Smooth muscle cell (in vitro differentiated cells): ENCODE data around the gene MMD. TPM values are rescaled to one million over a fixed set of nuclear protein-coding genes. Genes with fewer than 3 reads are reported as not detected.

ENCODE experiments used
- DNase-seq: peaks from one replicate; lab custom pipeline; 2025; ENCODE audit not compliant: unreplicated experiment; lab: John Stamatoyannopoulos, UW
- H2AFZ ChIP-seq: fragments of 200-600 bp; sonication (generic); 2 replicates; pipeline ENCODE4 v1.6.0; 2016; ENCODE audit warnings: antibody characterized with exemption, low read depth, mild to moderate bottlenecking
- H3F3A ChIP-seq: fragments of 200-600 bp; sonication (generic); 2 replicates; pipeline ENCODE4 v1.6.0; 2017; ENCODE audit warnings: antibody characterized with exemption, low read depth
- H3K27ac ChIP-seq: fragments of 200-600 bp; sonication (generic); 2 replicates; pipeline ENCODE4 v1.5.1; 2016; ENCODE audit warnings: low read depth, mild to moderate bottlenecking
- H3K27me3 ChIP-seq: fragments of 200-600 bp; sonication (generic); 2 replicates; pipeline ENCODE4 v1.6.1; 2016; ENCODE audit warnings: low read depth, mild to moderate bottlenecking
- H3K36me3 ChIP-seq: fragments of 200-600 bp; sonication (generic); 2 replicates; pipeline ENCODE4 v1.5.1; 2016; ENCODE audit warnings: low read depth
- H3K4me1 ChIP-seq: fragments of 200-600 bp; sonication (generic); 2 replicates; pipeline ENCODE4 v1.5.1; 2016; ENCODE audit warnings: low read depth
- H3K4me2 ChIP-seq: fragments of 200-600 bp; sonication (generic); 2 replicates; pipeline ENCODE4 v1.6.0; 2016; ENCODE audit warnings: mild to moderate bottlenecking
- H3K4me3 ChIP-seq: fragments of 200-600 bp; sonication (generic); 2 replicates; pipeline ENCODE4 v1.5.1; 2016; ENCODE audit warnings: mild to moderate bottlenecking
- H3K79me2 ChIP-seq: fragments of 200-600 bp; sonication (generic); 2 replicates; pipeline ENCODE4 v1.6.0; 2016; ENCODE audit warnings: low read depth, mild to moderate bottlenecking
- H3K9ac ChIP-seq: fragments of 200-600 bp; sonication (generic); 2 replicates; pipeline ENCODE4 v1.6.0; 2016; ENCODE audit warnings: low read depth
- H3K9me3 ChIP-seq: fragments of 200-600 bp; sonication (generic); replicated peaks from 2 replicates; pipeline ENCODE4 v1.5.1; 2016; ENCODE audit warnings: low read depth
- H4K20me1 ChIP-seq: fragments of 200-600 bp; sonication (generic); 2 replicates; pipeline ENCODE4 v1.6.0; 2016; ENCODE audit warnings: low read depth
- WGBS: methylation state at CpG from one replicate; pipeline ENCODE4 v1.1.7; 2016; ENCODE audit warnings: low lambda C conversion rate; 5-methylcytosine and 5-hydroxymethylcytosine counted together
- polyA plus RNA-seq: library from polyadenylated mRNA; unstranded; fragments of >200 nt; fragmentation: Nextera tagmentation; extraction: Ambion mirVana; gene quantifications from 2 replicates; pipeline ENCODE4 v1.2.1, GENCODE V29; 2016
- total RNA-seq: library from RNA; depleted of rRNA; stranded (reverse); fragments of >200 nt; gene quantifications from 2 replicates; pipeline ENCODE4 v1.2.3, GENCODE V29; 2014
- TF ChIP-seq, protein P1 (sequence below): fragments of 200-600 bp; sonication (generic); IDR thresholded peaks from 2 replicates; pipeline ENCODE4 v1.5.1; 2017; ENCODE audit warnings: borderline replicate concordance, mild to moderate bottlenecking, antibody characterized with exemption; ENCODE audit not compliant: insufficient read depth, poor library complexity, severe bottlenecking

Gene MMD
- total and polyA plus RNA-seq, 2 experiments from 2014 or later: 18.0 to 19.6 TPM

DNA sequence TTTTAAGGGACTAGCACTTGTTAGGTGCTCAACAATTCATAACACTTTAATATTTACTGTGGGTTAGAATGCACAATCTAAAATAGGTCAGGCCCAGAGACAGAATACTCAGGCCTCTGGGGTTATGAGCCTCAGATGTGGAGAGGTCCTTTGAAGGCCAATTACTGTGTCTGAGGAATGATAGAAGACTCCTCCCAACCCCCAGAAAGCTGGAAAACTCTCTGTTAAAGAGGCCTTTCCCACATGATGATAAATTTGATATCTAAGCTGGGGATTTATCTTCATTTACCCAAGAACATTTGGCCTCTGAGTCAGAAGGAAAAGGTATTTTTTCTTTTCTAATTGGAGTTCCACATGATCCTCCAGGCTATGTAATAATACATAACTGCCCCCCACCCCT is 41.1 kb upstream of the MMD start:
- no peak overlapping the region for H3K9ac ChIP-seq
- no peak overlapping the region for H2AFZ ChIP-seq
- H3K4me2 ChIP-seq: no peak overlapping the region
- no peak for DNase-seq
- no peaks in the 10 kb centered on the region for H3K4me1 ChIP-seq
- no peak overlapping the region for H3K4me3 ChIP-seq
- H4K20me1 ChIP-seq: no peaks in the 10 kb centered on the region
- H3K9me3 ChIP-seq: no peaks in the 10 kb centered on the region
- TF ChIP-seq, protein P1, sequence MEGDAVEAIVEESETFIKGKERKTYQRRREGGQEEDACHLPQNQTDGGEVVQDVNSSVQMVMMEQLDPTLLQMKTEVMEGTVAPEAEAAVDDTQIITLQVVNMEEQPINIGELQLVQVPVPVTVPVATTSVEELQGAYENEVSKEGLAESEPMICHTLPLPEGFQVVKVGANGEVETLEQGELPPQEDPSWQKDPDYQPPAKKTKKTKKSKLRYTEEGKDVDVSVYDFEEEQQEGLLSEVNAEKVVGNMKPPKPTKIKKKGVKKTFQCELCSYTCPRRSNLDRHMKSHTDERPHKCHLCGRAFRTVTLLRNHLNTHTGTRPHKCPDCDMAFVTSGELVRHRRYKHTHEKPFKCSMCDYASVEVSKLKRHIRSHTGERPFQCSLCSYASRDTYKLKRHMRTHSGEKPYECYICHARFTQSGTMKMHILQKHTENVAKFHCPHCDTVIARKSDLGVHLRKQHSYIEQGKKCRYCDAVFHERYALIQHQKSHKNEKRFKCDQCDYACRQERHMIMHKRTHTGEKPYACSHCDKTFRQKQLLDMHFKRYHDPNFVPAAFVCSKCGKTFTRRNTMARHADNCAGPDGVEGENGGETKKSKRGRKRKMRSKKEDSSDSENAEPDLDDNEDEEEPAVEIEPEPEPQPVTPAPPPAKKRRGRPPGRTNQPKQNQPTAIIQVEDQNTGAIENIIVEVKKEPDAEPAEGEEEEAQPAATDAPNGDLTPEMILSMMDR: no peak
- no peak overlapping the region for H3K27ac ChIP-seq
- no peaks in the 10 kb centered on the region for H3K79me2 ChIP-seq
- H3K27me3 ChIP-seq: no peaks in the 10 kb centered on the region
- H3K36me3 ChIP-seq: no peaks in the 10 kb centered on the region
- no peaks in the 10 kb centered on the region for H3F3A ChIP-seq

GRCh38 chr17:55462234-55462633 is 40.6 kb upstream of the MMD start:
- 87% methylated on average over 1 of the region's 1 CpG for WGBS
- no peak for DNase-seq
- Histone ChIP-seq H2AFZ (no peak overlapping the region), H3K36me3 (no peaks in the 10 kb centered on the region), H3K4me1 (no peaks in the 10 kb centered on the region), H3F3A (no peaks in the 10 kb centered on the region), H4K20me1 (no peaks in the 10 kb centered on the region), H3K9ac (no peak overlapping the region), H3K27me3 (no peaks in the 10 kb centered on the region), H3K4me3 (no peak overlapping the region), H3K4me2 (no peak overlapping the region), H3K27ac (no peak overlapping the region), H3K79me2 (no peaks in the 10 kb centered on the region), H3K9me3 (no peaks in the 10 kb centered on the region)
- TF ChIP-seq, protein P1: no peak

DNA sequence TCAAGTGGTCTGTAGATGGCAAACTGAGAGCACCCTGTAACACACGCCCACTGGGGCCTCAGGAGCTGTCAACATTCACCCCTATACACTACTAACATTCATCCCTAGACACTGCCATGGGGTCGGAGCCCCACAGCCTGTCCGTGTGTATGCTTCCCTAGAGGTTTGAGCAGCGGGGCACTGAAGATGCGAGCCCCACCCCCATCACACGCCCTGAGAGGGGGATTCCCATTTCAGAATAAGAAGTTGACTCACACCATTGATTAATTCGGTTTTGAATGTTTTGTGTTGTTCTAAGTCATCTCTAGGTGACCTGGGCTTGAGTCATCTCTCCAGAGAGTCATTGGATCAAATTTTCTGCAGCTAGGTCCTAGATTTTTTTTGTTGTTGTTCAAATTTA is 37.3 kb upstream of the MMD start:
- peaks cover 1% of the 10 kb centered on the region for H3F3A ChIP-seq
- H3K9ac ChIP-seq: no peak overlapping the region
- WGBS: 90% methylated on average over 7 of the region's 7 CpGs
- no peaks in the 10 kb centered on the region for H3K27me3 ChIP-seq
- no peak for DNase-seq
- H3K9me3 ChIP-seq: no peaks in the 10 kb centered on the region
- H3K79me2 ChIP-seq: no peaks in the 10 kb centered on the region
- TF ChIP-seq, protein P1: no peak
- H3K4me3 ChIP-seq: no peak overlapping the region
- H3K36me3 ChIP-seq: no peaks in the 10 kb centered on the region
- no peak overlapping the region for H2AFZ ChIP-seq
- H3K4me1 ChIP-seq: no peaks in the 10 kb centered on the region
- no peak overlapping the region for H3K27ac ChIP-seq
- H4K20me1 ChIP-seq: no peaks in the 10 kb centered on the region
- no peak overlapping the region for H3K4me2 ChIP-seq

DNA sequence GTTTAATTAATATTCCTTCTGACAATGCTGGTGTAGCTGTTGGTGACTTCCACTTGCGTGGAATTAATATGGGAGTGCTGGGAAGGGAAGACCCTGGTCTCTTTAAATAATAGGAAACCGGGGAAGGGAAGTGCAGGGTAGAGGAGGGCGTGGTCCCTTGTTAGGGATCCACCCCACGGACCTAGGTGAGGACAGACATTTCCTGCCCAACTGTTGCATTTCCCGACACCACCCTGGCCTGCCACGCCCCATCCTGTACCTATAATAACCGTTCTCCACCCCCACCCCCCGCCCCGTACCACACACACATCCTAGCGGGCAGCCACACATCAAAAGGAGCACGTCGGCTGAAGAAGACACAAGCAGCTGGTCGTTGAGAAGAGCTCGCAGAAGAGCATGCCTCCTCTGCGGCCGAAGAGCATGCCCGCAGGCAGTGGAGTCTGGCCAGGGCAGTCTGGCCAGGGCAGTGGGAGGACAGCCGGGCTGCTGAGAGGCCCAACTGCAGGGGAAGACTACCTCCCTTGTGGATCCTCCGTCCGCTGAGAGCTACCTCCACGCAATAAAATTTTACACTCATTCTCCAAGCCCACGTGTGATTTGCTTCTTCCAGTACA is 36.8 kb upstream of the MMD start:
- Histone ChIP-seq H3F3A (peaks cover 3% of the 10 kb centered on the region), H3K36me3 (no peaks in the 10 kb centered on the region), H3K79me2 (no peaks in the 10 kb centered on the region), H3K9ac (no peak overlapping the region), H4K20me1 (no peaks in the 10 kb centered on the region), H3K4me3 (no peak overlapping the region), H3K27me3 (no peaks in the 10 kb centered on the region), H3K4me1 (no peaks in the 10 kb centered on the region), H3K4me2 (no peak overlapping the region), H3K27ac (no peak overlapping the region), H2AFZ (no peak overlapping the region), H3K9me3 (no peaks in the 10 kb centered on the region)
- WGBS: 90% methylated on average over 22 of the region's 22 CpGs
- TF ChIP-seq, protein P1: no peak
- no peak for DNase-seq
